HCT116 (cell line): ENCODE results near the gene APOL3. TPM values are rescaled to one million over a fixed set of nuclear protein-coding genes. Genes with fewer than 3 reads are reported as not detected.

Experiments
- ATAC-seq: fragments of 200-7000 bp; cut with Tn5 transposase; 2 replicates; pipeline ENCODE4 v1.9.1; 2020; ENCODE audit warnings: mild to moderate bottlenecking, moderate library complexity
- BruUV-seq: library from RNA; stranded (reverse); fragments of 400-500 nt; replicated peaks from 2 replicates; lab custom pipeline; 2021; lab: Mats Ljungman, UMichigan
- CTCF ChIA-PET: fragments of 300-600 bp; sonication (Branson Sonifier 250); formaldehyde crosslinking; loops from one replicate; lab custom pipeline; 2021; ENCODE audit warnings: antibody characterized with exemption; lab: Charles Lee
- POLR2A ChIA-PET: fragments of 300-600, 350-600 bp; sonication (Branson Sonifier 250); formaldehyde crosslinking; loops from one replicate; lab custom pipeline; 2021; ENCODE audit warnings: antibody characterized with exemption; lab: Charles Lee
- RAD21 ChIA-PET, 2 experiments: fragments of 300-600 bp; sonication (Branson Sonifier 250); formaldehyde crosslinking; loops; one replicate each; lab custom pipeline; 2023; ENCODE audit warnings: low total read pairs in 2 of 2; ENCODE audit not compliant: uncharacterized antibody in 2 of 2, unreplicated experiment in 2 of 2, low non-redundant PET in 1 of 2; lab: Charles Lee
- DNase-seq: peaks from one replicate; pipeline ENCODE4 v3.0.0-alpha.2; 2010; ENCODE audit warnings: low read depth, low spot score
- H2AFZ ChIP-seq: fragments of 200-600 bp; shearing (Covaris generic), sonication (generic); 2 replicates; pipeline ENCODE4 v1.6.1; 2017; ENCODE audit warnings: low read depth, mixed run types, mixed read lengths, antibody characterized with exemption, low read length; ENCODE audit not compliant: poor library complexity, severe bottlenecking
- H3K27ac ChIP-seq: 2 replicates; pipeline ENCODE4 v1.5.1; 2012; ENCODE audit warnings: low read depth, low read length
- H3K27me3 ChIP-seq: fragments of 200-600 bp; sonication (generic); 2 replicates; pipeline ENCODE4 v1.6.1; 2016; ENCODE audit warnings: mixed run types, low read length, mixed read lengths; ENCODE audit not compliant: insufficient read depth
- H3K36me3 ChIP-seq, 2 experiments: fragments of 200-500 bp in 1 of 2; fragments of 200-600 bp in 1 of 2; sonication (Bioruptor generic) in 1 of 2; sonication (generic) in 1 of 2; 2 replicates each; pipeline versions ENCODE4 v1.5.1 to v1.6.1; 2014 to 2016; ENCODE audit warnings: low read length in 2 of 2, inconsistent platforms in 1 of 2, mixed read lengths in 1 of 2, mixed run types in 1 of 2; ENCODE audit not compliant: insufficient read depth in 2 of 2, control insufficient read depth in 1 of 2
- H3K4me1 ChIP-seq, 2 experiments: fragments of 200-600 bp in 1 of 2; sonication (generic) in 1 of 2; 2 replicates each; pipeline versions ENCODE4 v1.5.1 to v1.6.1; 2012 to 2017; ENCODE audit warnings: low read length in 2 of 2, inconsistent platforms in 1 of 2, mild to moderate bottlenecking in 1 of 2, mixed read lengths in 1 of 2, mixed run types in 1 of 2, moderate library complexity in 1 of 2; ENCODE audit not compliant: insufficient read depth in 2 of 2, control insufficient read depth in 1 of 2
- H3K4me2 ChIP-seq: fragments of 200-600 bp; sonication (generic); 2 replicates; pipeline ENCODE4 v1.6.1; 2017; ENCODE audit warnings: mixed run types, low read length, mixed read lengths
- H3K4me3 ChIP-seq, 2 experiments: fragments of 200-600 bp in 1 of 2; sonication (generic) in 1 of 2; replicated peaks in 1 of 2; 2 replicates each; pipeline ENCODE4 v1.5.1; 2011 to 2016; ENCODE audit warnings: low read length in 2 of 2, control low read depth in 1 of 2, low read depth in 1 of 2, mild to moderate bottlenecking in 1 of 2, mixed read lengths in 1 of 2, mixed run types in 1 of 2
- H3K79me2 ChIP-seq: fragments of 200-600 bp; sonication (generic); 2 replicates; pipeline ENCODE4 v1.6.1; 2017; ENCODE audit warnings: mild to moderate bottlenecking, mixed run types, low read length, moderate library complexity, mixed read lengths; ENCODE audit not compliant: insufficient read depth
- H3K9ac ChIP-seq: fragments of 200-600 bp; sonication (generic); 2 replicates; pipeline ENCODE4 v1.6.1; 2016; ENCODE audit warnings: low read length, mixed read lengths
- H3K9me2 ChIP-seq: fragments of 200-600 bp; sonication (generic), shearing (Covaris generic); 2 replicates; pipeline ENCODE4 v1.6.1; 2017; ENCODE audit warnings: mixed run types, mild to moderate bottlenecking, moderate library complexity; ENCODE audit not compliant: insufficient read depth
- H3K9me3 ChIP-seq, 2 experiments: fragments of 200-500 bp in 1 of 2; fragments of 200-600 bp in 1 of 2; sonication (Bioruptor generic) in 1 of 2; sonication (generic) in 1 of 2; 2 replicates each; pipeline ENCODE4 v1.6.1; 2014 to 2017; ENCODE audit warnings: low read length in 2 of 2, mixed read lengths in 2 of 2, inconsistent platforms in 1 of 2, low read depth in 1 of 2, mild to moderate bottlenecking in 1 of 2, mixed run types in 1 of 2, moderate library complexity in 1 of 2; ENCODE audit not compliant: control insufficient read depth in 1 of 2, insufficient read depth in 1 of 2
- H4K20me1 ChIP-seq: fragments of 200-600 bp; sonication (generic), shearing (Covaris generic); 2 replicates; pipeline ENCODE4 v1.6.1; 2017; ENCODE audit warnings: mixed run types, mild to moderate bottlenecking, moderate library complexity; ENCODE audit not compliant: insufficient read depth
- EGR1 ChIP-seq: IDR thresholded peaks from 2 replicates; pipeline ENCODE4 v1.6.1; 2012; ENCODE audit warnings: low read depth
- ELF1 ChIP-seq: IDR thresholded peaks from 2 replicates; pipeline ENCODE4 v1.6.1; 2012; ENCODE audit warnings: low read depth, borderline replicate concordance
- EZH2 ChIP-seq: fragments of 200-600 bp; sonication (generic); IDR thresholded peaks from 2 replicates; pipeline ENCODE4 v1.6.1; 2017; ENCODE audit warnings: antibody characterized with exemption, mixed run types
- JUND ChIP-seq: IDR thresholded peaks from 2 replicates; pipeline ENCODE4 v1.6.1; 2012
- POLR2A ChIP-seq: IDR thresholded peaks from 2 replicates; pipeline ENCODE4 v1.7.0; 2011; ENCODE audit warnings: borderline replicate concordance; ENCODE audit not compliant: insufficient read depth, insufficient read length; ENCODE audit errors: extremely low read depth
- POLR2AphosphoS5 ChIP-seq: IDR thresholded peaks from 2 replicates; pipeline ENCODE4 v1.6.1; 2011; ENCODE audit warnings: mild to moderate bottlenecking, low read depth, low read length, moderate library complexity
- SP1 ChIP-seq: IDR thresholded peaks from 2 replicates; pipeline ENCODE4 v1.6.1; 2012; ENCODE audit warnings: low read depth
- SRF ChIP-seq: IDR thresholded peaks from 2 replicates; pipeline ENCODE4 v1.6.1; 2012; ENCODE audit warnings: low read depth
- TCF7L2 ChIP-seq: IDR thresholded peaks from 2 replicates; pipeline ENCODE4 v1.7.0; 2011; ENCODE audit warnings: borderline replicate concordance, inconsistent platforms; ENCODE audit not compliant: insufficient read depth, insufficient read length; ENCODE audit errors: extremely low read depth
- YY1 ChIP-seq: IDR thresholded peaks from 2 replicates; pipeline ENCODE4 v1.6.1; 2011; ENCODE audit warnings: low read length, low read depth, moderate library complexity, mild to moderate bottlenecking; ENCODE audit not compliant: insufficient replicate concordance; ENCODE audit errors: extremely low read depth
- intact Hi-C: fragments of 100-400 bp; cut with micrococcal nuclease; formaldehyde crosslinking; loops from 2 replicates; pipeline ENCODE4 v1.10.0; 2022
- total RNA-seq: library from RNA; stranded (reverse); gene quantifications from one replicate; pipeline ENCODE4 v1.2.1, GENCODE V29; 2021; ENCODE audit not compliant: unreplicated experiment
- TF ChIP-seq, protein P1 (sequence below): IDR thresholded peaks from 2 replicates; pipeline ENCODE4 v1.6.1; 2012
- TF ChIP-seq, protein P2 (sequence below), 3 experiments: fragments of 200-600 bp in 1 of 3; sonication (generic) in 1 of 3; IDR thresholded peaks in 2 of 3; conservative IDR thresholded peaks in 1 of 3; 2 replicates each; pipeline ENCODE4 v1.5.1; 2012 to 2017; ENCODE audit warnings: low read depth in 2 of 3, low read length in 2 of 3, antibody characterized with exemption in 1 of 3, borderline replicate concordance in 1 of 3, control low read depth in 1 of 3, mild to moderate bottlenecking in 1 of 3, mixed read lengths in 1 of 3, mixed run types in 1 of 3, moderate library complexity in 1 of 3; ENCODE audit not compliant: insufficient read depth in 1 of 3

The APOL3 gene
- total RNA-seq, 1 experiment from 2014 or later = 0.49 TPM

- Histone ChIP-seq H3K4me3 (no peak overlapping the region), H3K36me3 (no peaks in the 10 kb centered on the region), H4K20me1 (no peaks in the 10 kb centered on the region), H3K27me3 (no peaks in the 10 kb centered on the region), H3K9me2 (no peaks in the 10 kb centered on the region), H3K79me2 (no peaks in the 10 kb centered on the region), H3K4me1 (peaks cover 0 to 2% of the 10 kb centered on the region in 2 experiments; a peak in 1 of 4 replicates), H3K27ac (no peak overlapping the region), H3K9ac (no peak overlapping the region), H3K4me2 (no peak overlapping the region), H2AFZ (no peak overlapping the region), H3K9me3 (no peaks in the 10 kb centered on the region)
- DNase-seq (no peak), ATAC-seq (no peak)
- ChIA-PET RAD21 (no interaction called here), CTCF (interaction anchor here (1.0 kb wide), 1 partner anchor 29 kb away, joined by 3 read pairs; no protein-coding TSS in a partner anchor), POLR2A (interaction anchor here (0.6 kb wide), 1 partner anchor 66 kb away, joined by 3 read pairs; no protein-coding TSS in a partner anchor)
- TF ChIP-seq EGR1 (no peak), YY1 (no peak)
- TF ChIP-seq, protein P1, sequence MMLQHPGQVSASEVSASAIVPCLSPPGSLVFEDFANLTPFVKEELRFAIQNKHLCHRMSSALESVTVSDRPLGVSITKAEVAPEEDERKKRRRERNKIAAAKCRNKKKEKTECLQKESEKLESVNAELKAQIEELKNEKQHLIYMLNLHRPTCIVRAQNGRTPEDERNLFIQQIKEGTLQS = no peak
- TF ChIP-seq, protein P2, sequence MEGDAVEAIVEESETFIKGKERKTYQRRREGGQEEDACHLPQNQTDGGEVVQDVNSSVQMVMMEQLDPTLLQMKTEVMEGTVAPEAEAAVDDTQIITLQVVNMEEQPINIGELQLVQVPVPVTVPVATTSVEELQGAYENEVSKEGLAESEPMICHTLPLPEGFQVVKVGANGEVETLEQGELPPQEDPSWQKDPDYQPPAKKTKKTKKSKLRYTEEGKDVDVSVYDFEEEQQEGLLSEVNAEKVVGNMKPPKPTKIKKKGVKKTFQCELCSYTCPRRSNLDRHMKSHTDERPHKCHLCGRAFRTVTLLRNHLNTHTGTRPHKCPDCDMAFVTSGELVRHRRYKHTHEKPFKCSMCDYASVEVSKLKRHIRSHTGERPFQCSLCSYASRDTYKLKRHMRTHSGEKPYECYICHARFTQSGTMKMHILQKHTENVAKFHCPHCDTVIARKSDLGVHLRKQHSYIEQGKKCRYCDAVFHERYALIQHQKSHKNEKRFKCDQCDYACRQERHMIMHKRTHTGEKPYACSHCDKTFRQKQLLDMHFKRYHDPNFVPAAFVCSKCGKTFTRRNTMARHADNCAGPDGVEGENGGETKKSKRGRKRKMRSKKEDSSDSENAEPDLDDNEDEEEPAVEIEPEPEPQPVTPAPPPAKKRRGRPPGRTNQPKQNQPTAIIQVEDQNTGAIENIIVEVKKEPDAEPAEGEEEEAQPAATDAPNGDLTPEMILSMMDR (IDR thresholded peaks at IDR 0.05 in 2 of 3, conservative IDR thresholded peaks at IDR 0.05 in 1 of 3; ENCODE audit: borderline replicate concordance in 1 of 3, insufficient read depth in 1 of 3, low read depth in 2 of 3, low read length in 2 of 3) = no peak
- intact Hi-C loops = no loop called here
- no TSS peak for BruUV-seq
These were observed 8.5 kb downstream of the APOL3 start for GRCh38 chr22:36152088-36152487.

GRCh38 chr22:36151006-36151595 lies 9.5 kb downstream of the APOL3 start:
- intact Hi-C loops = no loop called here
- no peaks in the 10 kb centered on the region for H3K79me2 ChIP-seq
- no peak for TF ChIP-seq EZH2
- TF ChIP-seq ELF1 = no peak
- TF ChIP-seq, protein P2 (IDR thresholded peaks at IDR 0.05 in 2 of 3, conservative IDR thresholded peaks at IDR 0.05 in 1 of 3; ENCODE audit: borderline replicate concordance in 1 of 3, insufficient read depth in 1 of 3, low read depth in 2 of 3, low read length in 2 of 3) = no peak
- TF ChIP-seq EGR1 = no peak
- no peak for TF ChIP-seq TCF7L2
- no peak for TF ChIP-seq POLR2A
- no peak for TF ChIP-seq JUND
- no peak for TF ChIP-seq POLR2AphosphoS5
- no peak for TF ChIP-seq SP1
- TF ChIP-seq SRF = no peak
- TF ChIP-seq YY1 = no peak

More at GRCh38 chr22:36151006-36151595, 9.5 kb downstream of the APOL3 start:
- RAD21 ChIA-PET = no interaction called here
- Histone ChIP-seq H3K4me3 (no peak overlapping the region), H3K9me3 (no peaks in the 10 kb centered on the region), H3K27ac (no peak overlapping the region), H3K4me1 (no peaks in the 10 kb centered on the region), H3K9ac (no peak overlapping the region), H3K27me3 (no peaks in the 10 kb centered on the region), H4K20me1 (no peaks in the 10 kb centered on the region), H3K9me2 (no peaks in the 10 kb centered on the region), H3K4me2 (no peak overlapping the region), H2AFZ (no peak overlapping the region), H3K36me3 (no peaks in the 10 kb centered on the region)
- ATAC-seq (no peak), DNase-seq (no peak)
- POLR2A ChIA-PET = no interaction called here
- CTCF ChIA-PET = interaction anchor here (1.0 kb wide), 1 partner anchor 30 kb away, joined by 3 read pairs; no protein-coding TSS in a partner anchor
- BruUV-seq = no TSS peak
